H1 (cell line): ENCODE data around the gene EZH1. TPM values are rescaled to one million over a fixed set of nuclear protein-coding genes. Genes with fewer than 3 reads are reported as not detected.

Experiments
- BCL11A ChIP-seq, 2 experiments: IDR thresholded peaks; one replicate each; pipeline ENCODE4 v1.6.1; 2011; ENCODE audit warnings: low read depth in 2 of 2, low read length in 2 of 2, mild to moderate bottlenecking in 2 of 2
- EZH2 ChIP-seq: fragments of 200-600 bp; sonication (generic); IDR thresholded peaks from 2 replicates; pipeline ENCODE4 v1.7.1; 2012; ENCODE audit warnings: low read depth, mild to moderate bottlenecking, moderate library complexity, low read length, inconsistent platforms; ENCODE audit not compliant: severe bottlenecking
- GABPA ChIP-seq: IDR thresholded peaks from 2 replicates; pipeline ENCODE4 v1.6.1; 2011; ENCODE audit warnings: mild to moderate bottlenecking, low read length, moderate library complexity, borderline replicate concordance; ENCODE audit not compliant: insufficient read depth
- KDM4A ChIP-seq: IDR thresholded peaks from one replicate; pipeline ENCODE4 v1.7.1; 2012; ENCODE audit warnings: low read depth, mild to moderate bottlenecking, moderate library complexity, low read length, inconsistent platforms; ENCODE audit not compliant: severe bottlenecking
- POLR2AphosphoS5 ChIP-seq: IDR thresholded peaks from 2 replicates; pipeline ENCODE4 v1.6.1; 2011; ENCODE audit warnings: low read depth, low read length
- RAD21 ChIP-seq, 2 experiments: IDR thresholded peaks in 1 of 2; conservative IDR thresholded peaks in 1 of 2; 2 replicates each; pipeline ENCODE4 v1.6.1; 2011; ENCODE audit warnings: low read depth in 2 of 2, low read length in 2 of 2, improper control_type of control experiment in 1 of 2, inconsistent platforms in 1 of 2, mild to moderate bottlenecking in 1 of 2, moderate library complexity in 1 of 2
- SP4 ChIP-seq: IDR thresholded peaks from 2 replicates; pipeline ENCODE4 v1.6.1; 2012; ENCODE audit warnings: low read length, inconsistent platforms
- TBP ChIP-seq: IDR thresholded peaks from 2 replicates; pipeline ENCODE4 v1.6.1; 2011; ENCODE audit warnings: low read depth, low read length, improper control_type of control experiment
- TEAD4 ChIP-seq: IDR thresholded peaks from 2 replicates; pipeline ENCODE4 v1.6.1; 2012; ENCODE audit warnings: low read depth, low read length, inconsistent platforms, mixed read lengths
- polyA plus RNA-seq, 7 experiments: library from polyadenylated mRNA; depleted of rRNA in 3 of 7; stranded (reverse) in 5 of 7; unstranded in 2 of 7; fragments of >200 nt in 5 of 7; fragments of 200-250 nt in 2 of 7; gene quantifications; 1 replicate in 5 of 7; 2 replicates in 1 of 7; 4 replicates in 1 of 7; pipeline versions ENCODE4 v1.2.1 to v1.2.3, GENCODE V29; 2011 to 2013; ENCODE audit warnings: missing spikeins in 2 of 7, mixed read lengths in 2 of 7
- total RNA-seq: library from RNA; stranded (reverse); fragmentation: NEBNext Ultra II Directional; extraction: Animal tissue kit (Norgen Biotek cat#: 25700); gene quantifications from 2 replicates; pipeline ENCODE4 v1.2.1, GENCODE V29; 2021
- TF ChIP-seq, protein P1 (sequence below): fragments of 300-600 bp; sonication (generic); IDR thresholded peaks from 2 replicates; pipeline ENCODE4 v1.7.1; 2012; ENCODE audit warnings: low read length, moderate library complexity, mild to moderate bottlenecking, inconsistent platforms; ENCODE audit not compliant: insufficient replicate concordance
- TF ChIP-seq, protein P2 (sequence below): IDR thresholded peaks from 2 replicates; pipeline ENCODE4 v1.6.1; 2012; ENCODE audit warnings: inconsistent platforms

The EZH1 gene
- total and polyA plus RNA-seq, 2 of the 8 experiments (the other 6 are each of a cell fraction or from before 2014, with no cell fraction given) = 17.4 to 20.8 TPM

DNA sequence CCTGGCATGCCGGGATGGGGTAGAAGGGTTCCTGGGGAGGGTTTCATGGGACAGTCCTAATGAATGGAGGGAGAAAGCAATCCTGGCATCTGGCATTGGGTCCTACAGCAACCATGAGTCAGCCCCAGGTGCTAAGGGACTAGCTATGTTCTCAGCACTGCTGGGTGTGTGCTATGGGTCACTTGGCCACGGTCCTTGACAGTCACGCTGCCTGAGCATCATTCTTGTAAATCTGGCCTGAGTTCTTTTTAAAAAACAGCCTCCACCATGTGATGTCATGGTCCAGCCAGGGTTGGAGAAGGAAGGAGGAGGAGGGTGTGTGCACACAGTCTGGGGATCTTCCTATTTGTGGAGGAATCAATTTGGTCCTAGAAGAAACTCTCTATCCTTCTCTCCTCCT is 9.9 kb upstream of the EZH1 start (continued):
- TF ChIP-seq, protein P1, sequence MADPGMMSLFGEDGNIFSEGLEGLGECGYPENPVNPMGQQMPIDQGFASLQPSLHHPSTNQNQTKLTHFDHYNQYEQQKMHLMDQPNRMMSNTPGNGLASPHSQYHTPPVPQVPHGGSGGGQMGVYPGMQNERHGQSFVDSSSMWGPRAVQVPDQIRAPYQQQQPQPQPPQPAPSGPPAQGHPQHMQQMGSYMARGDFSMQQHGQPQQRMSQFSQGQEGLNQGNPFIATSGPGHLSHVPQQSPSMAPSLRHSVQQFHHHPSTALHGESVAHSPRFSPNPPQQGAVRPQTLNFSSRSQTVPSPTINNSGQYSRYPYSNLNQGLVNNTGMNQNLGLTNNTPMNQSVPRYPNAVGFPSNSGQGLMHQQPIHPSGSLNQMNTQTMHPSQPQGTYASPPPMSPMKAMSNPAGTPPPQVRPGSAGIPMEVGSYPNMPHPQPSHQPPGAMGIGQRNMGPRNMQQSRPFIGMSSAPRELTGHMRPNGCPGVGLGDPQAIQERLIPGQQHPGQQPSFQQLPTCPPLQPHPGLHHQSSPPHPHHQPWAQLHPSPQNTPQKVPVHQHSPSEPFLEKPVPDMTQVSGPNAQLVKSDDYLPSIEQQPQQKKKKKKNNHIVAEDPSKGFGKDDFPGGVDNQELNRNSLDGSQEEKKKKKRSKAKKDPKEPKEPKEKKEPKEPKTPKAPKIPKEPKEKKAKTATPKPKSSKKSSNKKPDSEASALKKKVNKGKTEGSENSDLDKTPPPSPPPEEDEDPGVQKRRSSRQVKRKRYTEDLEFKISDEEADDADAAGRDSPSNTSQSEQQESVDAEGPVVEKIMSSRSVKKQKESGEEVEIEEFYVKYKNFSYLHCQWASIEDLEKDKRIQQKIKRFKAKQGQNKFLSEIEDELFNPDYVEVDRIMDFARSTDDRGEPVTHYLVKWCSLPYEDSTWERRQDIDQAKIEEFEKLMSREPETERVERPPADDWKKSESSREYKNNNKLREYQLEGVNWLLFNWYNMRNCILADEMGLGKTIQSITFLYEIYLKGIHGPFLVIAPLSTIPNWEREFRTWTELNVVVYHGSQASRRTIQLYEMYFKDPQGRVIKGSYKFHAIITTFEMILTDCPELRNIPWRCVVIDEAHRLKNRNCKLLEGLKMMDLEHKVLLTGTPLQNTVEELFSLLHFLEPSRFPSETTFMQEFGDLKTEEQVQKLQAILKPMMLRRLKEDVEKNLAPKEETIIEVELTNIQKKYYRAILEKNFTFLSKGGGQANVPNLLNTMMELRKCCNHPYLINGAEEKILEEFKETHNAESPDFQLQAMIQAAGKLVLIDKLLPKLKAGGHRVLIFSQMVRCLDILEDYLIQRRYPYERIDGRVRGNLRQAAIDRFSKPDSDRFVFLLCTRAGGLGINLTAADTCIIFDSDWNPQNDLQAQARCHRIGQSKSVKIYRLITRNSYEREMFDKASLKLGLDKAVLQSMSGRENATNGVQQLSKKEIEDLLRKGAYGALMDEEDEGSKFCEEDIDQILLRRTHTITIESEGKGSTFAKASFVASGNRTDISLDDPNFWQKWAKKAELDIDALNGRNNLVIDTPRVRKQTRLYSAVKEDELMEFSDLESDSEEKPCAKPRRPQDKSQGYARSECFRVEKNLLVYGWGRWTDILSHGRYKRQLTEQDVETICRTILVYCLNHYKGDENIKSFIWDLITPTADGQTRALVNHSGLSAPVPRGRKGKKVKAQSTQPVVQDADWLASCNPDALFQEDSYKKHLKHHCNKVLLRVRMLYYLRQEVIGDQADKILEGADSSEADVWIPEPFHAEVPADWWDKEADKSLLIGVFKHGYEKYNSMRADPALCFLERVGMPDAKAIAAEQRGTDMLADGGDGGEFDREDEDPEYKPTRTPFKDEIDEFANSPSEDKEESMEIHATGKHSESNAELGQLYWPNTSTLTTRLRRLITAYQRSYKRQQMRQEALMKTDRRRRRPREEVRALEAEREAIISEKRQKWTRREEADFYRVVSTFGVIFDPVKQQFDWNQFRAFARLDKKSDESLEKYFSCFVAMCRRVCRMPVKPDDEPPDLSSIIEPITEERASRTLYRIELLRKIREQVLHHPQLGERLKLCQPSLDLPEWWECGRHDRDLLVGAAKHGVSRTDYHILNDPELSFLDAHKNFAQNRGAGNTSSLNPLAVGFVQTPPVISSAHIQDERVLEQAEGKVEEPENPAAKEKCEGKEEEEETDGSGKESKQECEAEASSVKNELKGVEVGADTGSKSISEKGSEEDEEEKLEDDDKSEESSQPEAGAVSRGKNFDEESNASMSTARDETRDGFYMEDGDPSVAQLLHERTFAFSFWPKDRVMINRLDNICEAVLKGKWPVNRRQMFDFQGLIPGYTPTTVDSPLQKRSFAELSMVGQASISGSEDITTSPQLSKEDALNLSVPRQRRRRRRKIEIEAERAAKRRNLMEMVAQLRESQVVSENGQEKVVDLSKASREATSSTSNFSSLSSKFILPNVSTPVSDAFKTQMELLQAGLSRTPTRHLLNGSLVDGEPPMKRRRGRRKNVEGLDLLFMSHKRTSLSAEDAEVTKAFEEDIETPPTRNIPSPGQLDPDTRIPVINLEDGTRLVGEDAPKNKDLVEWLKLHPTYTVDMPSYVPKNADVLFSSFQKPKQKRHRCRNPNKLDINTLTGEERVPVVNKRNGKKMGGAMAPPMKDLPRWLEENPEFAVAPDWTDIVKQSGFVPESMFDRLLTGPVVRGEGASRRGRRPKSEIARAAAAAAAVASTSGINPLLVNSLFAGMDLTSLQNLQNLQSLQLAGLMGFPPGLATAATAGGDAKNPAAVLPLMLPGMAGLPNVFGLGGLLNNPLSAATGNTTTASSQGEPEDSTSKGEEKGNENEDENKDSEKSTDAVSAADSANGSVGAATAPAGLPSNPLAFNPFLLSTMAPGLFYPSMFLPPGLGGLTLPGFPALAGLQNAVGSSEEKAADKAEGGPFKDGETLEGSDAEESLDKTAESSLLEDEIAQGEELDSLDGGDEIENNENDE = no peak
- TF ChIP-seq RAD21 (IDR thresholded peaks at IDR 0.05 in 1 of 2, conservative IDR thresholded peaks at IDR 0.05 in 1 of 2; ENCODE audit: low read depth in 2 of 2, low read length in 2 of 2) = no peak
- TF ChIP-seq EZH2 = no peak
- no peak for TF ChIP-seq SP4
- TF ChIP-seq GABPA = no peak
- no peak for TF ChIP-seq POLR2AphosphoS5
- TF ChIP-seq KDM4A = no peak
- no peak for TF ChIP-seq TEAD4
- no peak for TF ChIP-seq TBP
- TF ChIP-seq, protein P2, sequence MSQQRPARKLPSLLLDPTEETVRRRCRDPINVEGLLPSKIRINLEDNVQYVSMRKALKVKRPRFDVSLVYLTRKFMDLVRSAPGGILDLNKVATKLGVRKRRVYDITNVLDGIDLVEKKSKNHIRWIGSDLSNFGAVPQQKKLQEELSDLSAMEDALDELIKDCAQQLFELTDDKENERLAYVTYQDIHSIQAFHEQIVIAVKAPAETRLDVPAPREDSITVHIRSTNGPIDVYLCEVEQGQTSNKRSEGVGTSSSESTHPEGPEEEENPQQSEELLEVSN = no peak
- no peak for TF ChIP-seq BCL11A (IDR thresholded peaks at IDR 0.05; ENCODE audit: low read depth in 2 of 2, low read length in 2 of 2)
